Stimulated activated naive CD4-positive, alpha-beta T cell (primary cell): ENCODE data around the gene SNX4.
"Not testable (repeated sequence)": the region's sequence is repeated elsewhere in the genome, so short reads cannot be mapped to it uniquely, and the experiment has no call there.

Experiments used
- DNase-seq, 6 experiments: peaks; one replicate each; lab custom pipeline; 2025; lab: John Stamatoyannopoulos, UW

SNX4 gene

GRCh38 chr3:125462722-125463299, 57.2 kb downstream of the SNX4 start:
- no peak for DNase-seq

GRCh38 chr3:125461896-125462295, 58.1 kb downstream of the SNX4 start:
- DNase-seq: no peak

GRCh38 chr3:125460233-125460632, 59.8 kb downstream of the SNX4 start:
- DNase-seq: no peak

GRCh38 chr3:125443923-125444322, 76.1 kb downstream of the SNX4 start:
- DNase-seq: no peak

- DNase-seq: no peak
Measured at GRCh38 chr3:125442506-125442905, 77.5 kb downstream of the SNX4 start.

GRCh38 chr3:125440970-125441369, 79.0 kb downstream of the SNX4 start:
- DNase-seq: no peak

DNA sequence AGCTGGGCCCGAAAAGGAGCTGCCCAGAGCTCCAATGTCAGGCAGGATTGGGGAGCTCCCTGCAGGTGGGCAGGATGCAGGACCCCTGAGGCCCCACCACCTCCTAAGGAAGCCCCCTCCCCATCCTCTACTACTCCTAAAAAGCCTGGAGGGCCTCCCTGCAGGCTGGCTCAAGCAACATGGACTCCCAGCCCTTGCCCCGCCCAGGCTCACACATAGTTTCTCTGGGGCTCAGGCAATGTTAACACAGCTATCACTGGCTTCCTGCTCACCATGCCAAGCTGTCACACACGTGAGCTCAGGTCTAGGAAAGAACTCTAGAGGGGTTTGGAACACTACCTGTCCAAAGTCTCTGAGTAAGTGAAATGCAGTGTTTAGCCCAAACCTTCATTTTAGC, 79.4 kb downstream of the SNX4 start:
- no peak for DNase-seq

- peak; percentile 14 to 76 (median 48) for DNase-seq
Measured at GRCh38 chr3:125437631-125438435, 82.2 kb downstream of the SNX4 start.

GRCh38 chr3:125436921-125437320, 83.1 kb downstream of the SNX4 start:
- no peak for DNase-seq

DNA sequence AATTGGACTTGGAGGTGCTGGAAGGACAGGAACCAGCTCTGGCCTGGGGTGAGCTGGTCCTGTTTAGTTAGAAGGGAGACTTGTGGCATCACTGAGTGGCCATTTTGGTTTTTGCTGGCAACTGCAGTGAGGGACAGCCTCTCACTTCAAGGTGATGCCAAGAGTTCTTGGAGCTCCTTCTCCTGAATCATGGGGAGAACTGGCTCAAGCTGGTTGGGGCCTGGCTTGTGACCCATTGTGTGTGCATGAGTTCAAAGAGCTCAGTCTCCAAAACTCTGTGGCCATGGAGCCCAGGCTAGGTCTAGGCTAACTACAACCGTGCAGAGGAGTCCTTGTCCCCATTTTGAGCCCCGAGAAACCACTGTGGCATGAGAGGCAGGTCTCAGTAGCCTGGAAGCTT, 84.8 kb downstream of the SNX4 start:
- DNase-seq: no peak

GRCh38 chr3:125434582-125435011, 85.4 kb downstream of the SNX4 start:
- no peak for DNase-seq

DNA sequence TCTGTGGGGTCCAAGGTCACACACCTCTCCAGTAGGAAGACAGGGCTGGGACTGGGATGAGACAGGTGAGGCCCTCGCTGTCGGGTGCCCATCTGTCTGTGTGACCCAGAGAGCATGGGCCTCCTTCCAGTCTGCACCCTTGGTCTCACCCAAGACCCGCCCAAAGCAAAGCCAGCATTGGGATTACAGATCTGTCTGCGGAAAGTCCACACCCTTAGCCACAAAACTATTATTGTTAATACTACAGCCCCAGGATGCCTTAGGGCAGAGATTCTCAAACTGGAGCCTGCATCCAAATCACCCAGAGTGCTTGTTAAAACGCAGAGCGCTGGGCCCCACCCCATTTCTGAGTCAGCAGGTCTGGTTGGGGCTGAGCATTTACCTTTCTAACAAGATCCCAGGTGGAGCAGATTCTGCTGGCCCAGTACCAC, 86.4 kb downstream of the SNX4 start:
- DNase-seq: no peak

DNA sequence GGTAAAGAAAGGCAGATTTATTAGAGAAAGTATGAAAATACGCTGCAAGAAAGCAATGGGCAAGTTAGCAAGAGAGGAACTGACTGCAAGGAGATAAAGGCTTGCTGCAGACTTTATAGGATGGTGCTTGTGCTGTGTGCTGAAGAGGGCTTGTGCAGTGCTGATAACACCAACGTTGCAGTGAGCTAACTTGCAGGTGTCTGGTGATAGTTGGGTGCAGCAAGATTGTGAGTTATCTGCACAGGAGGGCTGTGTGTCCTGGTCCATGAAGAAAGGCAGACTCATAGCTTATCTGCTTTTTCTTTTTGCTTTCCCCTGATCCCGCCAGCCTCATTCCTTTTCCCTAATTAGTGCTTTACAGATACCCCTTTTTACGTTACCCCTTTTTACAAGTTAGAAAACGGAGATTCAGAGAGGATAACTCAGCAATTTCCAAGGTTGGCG, 86.9 kb downstream of the SNX4 start:
- DNase-seq: no peak

GRCh38 chr3:125431912-125432790, 87.9 kb downstream of the SNX4 start:
- DNase-seq: no peak

DNA sequence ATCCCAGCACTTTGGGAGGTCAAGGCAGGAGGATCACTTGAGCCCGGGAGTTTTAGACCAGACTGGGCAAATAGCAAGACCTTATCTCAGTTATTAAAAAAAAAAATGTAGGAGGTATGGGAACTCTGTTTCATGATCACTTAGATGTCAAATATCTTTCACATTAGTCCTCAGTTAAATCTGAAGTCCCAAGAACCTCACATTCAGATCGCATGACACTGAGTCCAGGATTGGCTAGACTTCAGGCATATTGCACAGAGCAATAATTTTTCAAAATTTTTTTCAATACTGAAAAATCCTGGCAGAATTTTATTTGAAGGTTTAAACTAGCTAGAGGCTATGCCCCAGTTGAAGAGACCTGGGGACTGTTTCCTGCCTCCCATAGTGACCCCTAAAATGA, 88.6 kb downstream of the SNX4 start:
- no peak for DNase-seq

DNA sequence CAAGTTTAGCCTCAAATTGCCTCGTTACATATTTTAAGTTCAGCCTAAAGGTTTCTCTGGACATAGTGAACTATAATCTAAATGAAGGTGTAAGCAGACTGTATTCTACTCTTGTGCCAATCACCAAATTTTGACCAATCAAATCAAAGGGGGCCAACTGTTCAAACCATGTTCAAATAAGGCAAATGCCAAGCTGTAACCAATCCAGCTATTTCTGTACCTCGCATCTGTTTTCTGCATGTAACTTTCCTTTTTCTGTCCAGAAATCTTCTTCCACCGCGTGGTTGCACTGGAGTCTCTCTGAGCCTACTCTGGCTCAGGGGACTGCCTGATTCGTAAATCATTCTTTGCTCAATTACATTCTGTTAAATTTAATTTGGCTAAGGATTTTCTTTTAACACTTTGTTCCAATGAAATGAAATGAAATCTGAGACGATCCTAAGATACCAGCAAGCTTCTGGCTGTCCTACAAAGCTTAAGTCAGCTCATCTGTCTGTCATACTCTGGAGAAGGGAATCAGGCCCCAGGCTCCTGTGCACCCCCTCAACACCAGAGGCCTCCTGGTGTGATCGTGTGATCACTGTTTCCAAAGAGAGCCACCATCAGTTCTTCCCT, 91.7 kb downstream of the SNX4 start:
- no peak for DNase-seq

DNA sequence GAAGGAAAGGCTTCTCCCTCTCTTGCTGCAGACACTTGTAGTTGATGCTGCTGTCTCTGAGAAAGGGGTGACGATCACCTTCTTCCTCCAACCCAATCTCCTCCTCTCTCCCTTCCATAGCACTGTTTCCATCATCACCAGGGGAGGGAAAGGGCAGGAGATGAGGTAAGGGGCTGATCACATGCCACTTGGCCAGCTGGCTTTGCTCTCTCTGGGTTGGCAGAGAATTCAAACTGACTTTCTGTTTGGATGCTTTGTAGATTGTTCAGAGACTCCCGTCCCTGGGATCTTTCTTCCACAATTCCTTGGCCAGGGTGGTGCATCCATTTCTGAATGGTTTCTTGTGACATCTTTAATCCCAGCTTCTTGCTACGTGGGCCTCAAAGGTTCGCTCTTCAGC, 101.7 kb downstream of the SNX4 start:
- DNase-seq: no peak

GRCh38 chr3:125416235-125416634, 103.8 kb downstream of the SNX4 start:
- DNase-seq: no peak

GRCh38 chr3:125414669-125415068, 105.3 kb downstream of the SNX4 start:
- no peak for DNase-seq

- DNase-seq: no peak
Measured at GRCh38 chr3:125410922-125411321, 109.1 kb downstream of the SNX4 start.

DNA sequence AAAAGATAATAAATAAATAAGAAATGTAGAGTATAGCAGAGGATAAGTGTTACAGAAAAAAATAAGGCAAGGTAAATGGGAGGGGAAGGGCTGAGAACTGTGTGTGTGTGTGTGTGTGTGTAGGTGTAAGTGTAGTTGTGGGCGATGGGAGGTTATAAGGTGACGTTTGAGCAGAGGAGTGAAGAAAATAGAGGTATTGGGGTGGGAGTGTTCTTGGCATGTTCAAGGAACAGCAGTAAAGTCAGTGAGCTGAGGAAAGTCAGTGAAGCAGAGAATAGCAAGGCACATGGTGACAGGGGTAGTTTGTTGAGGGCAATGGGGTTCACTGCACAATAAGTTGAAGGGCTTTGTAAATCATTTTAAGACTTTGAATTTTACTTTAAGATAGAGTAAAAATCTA, 113.9 kb downstream of the SNX4 start:
- DNase-seq: no peak

DNA sequence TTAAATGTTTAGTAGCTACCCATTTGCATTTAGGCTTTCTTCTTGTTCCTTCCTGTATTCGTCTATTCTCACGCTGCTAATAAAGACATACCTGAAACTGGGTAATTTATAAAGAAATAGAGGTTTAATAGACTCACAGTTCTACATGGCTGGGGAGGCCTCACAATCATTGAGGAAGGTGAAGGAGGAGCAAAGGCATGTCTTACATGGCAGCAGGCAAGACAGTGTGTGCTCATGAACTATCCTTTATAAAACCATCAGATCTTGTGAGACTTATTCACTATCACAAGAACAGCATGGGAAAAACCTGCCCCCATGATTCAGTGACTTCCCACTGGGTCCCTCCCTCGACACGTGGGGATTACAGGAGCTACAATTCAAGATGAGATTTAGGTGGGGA, 114.5 kb downstream of the SNX4 start:
- not testable (repeated sequence) for DNase-seq
